Measurements from ENCODE around the gene ZMYM2.

DNA sequence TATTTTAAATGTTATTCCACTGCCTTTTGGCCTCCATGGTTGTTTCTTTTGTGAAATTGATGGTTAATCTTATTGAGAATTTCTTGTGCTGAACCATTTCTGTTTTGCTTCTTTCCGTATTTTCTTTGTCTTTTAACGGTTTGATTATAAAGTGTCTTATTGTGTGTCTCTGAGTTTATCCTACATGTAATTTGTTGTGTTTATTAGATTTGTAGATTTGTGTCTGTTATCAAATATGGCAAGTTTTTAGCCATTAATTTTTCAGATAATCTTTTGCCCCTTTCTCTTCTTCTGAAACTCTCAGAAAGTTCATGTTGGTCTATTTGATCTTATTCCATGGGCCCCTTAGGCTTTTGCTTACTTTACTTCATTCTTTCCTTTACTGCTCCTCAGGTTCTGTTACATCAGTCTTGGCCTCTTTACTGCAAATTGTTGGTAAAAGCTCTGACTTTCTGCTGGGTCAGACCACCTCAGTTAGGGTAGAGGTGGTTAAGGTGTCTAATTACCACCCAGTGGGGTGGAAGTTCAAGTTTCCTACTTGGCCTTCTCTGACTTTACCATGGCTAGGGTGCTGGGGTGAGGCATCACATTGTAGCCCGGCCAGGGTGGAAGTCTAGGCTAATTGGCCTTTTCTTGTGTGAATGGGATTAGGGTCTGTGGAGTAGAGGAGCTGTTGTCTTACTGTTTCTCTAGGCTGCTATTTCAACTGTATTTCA is 58.3 kb downstream of the ZMYM2 start:
- TF ChIP-seq POLR2A (IDR thresholded peaks at IDR 0.05; ENCODE audit: low read depth, low read length) (no peak), POLR2AphosphoS5 (IDR thresholded peaks at IDR 0.05; ENCODE audit: low read depth, low read length) (no peak), TAF1 (IDR thresholded peaks at IDR 0.05; ENCODE audit: borderline replicate concordance, low read depth, low read length) (no peak)

All from GM12892 (cell line).